Measurements from ENCODE around the gene ARHGAP28. TPM values are rescaled to one million over a fixed set of nuclear protein-coding genes. Genes with fewer than 3 reads are reported as not detected.

Gene ARHGAP28
- total RNA-seq, 2 donors from 2014 or later, result 110 to 133 TPM

DNA sequence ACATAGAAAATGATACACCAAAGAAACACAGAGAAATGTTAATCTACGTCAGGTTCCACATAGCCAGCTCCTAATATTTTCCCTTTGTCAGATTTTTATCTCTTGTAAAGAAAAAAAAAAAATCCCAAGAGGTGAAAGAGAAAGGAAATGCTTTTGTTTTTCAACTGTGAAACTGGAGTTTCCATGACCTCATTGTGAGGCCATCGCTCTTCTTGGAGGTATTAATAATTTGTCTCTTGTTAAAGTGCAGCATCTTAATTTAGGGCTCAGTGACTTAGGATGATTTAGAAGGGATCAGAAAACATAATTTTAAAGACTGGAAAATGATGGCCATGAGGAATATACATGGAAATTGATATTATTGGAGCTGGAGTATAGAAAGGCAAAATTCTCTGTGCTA is 21.7 kb downstream of the ARHGAP28 start:
- Mint-ChIP-seq H3K4me1 (peaks cover 25% of the 10 kb centered on the region), H3K27me3 (ENCODE audit: insufficient read depth) (no peaks in the 10 kb centered on the region), H3K4me3 (no peak overlapping the region), H3K36me3 (ENCODE audit: low read depth) (peaks cover 50% of the 10 kb centered on the region), H3K9me3 (peaks cover 16% of the 10 kb centered on the region), H3K27ac (peak overlapping the region; percentile 91)
- H3K9ac ChIP-seq (ENCODE audit: extremely low read depth, low read length, poor library complexity, severe bottlenecking), result no peak overlapping the region
- TF ChIP-seq, protein P1, sequence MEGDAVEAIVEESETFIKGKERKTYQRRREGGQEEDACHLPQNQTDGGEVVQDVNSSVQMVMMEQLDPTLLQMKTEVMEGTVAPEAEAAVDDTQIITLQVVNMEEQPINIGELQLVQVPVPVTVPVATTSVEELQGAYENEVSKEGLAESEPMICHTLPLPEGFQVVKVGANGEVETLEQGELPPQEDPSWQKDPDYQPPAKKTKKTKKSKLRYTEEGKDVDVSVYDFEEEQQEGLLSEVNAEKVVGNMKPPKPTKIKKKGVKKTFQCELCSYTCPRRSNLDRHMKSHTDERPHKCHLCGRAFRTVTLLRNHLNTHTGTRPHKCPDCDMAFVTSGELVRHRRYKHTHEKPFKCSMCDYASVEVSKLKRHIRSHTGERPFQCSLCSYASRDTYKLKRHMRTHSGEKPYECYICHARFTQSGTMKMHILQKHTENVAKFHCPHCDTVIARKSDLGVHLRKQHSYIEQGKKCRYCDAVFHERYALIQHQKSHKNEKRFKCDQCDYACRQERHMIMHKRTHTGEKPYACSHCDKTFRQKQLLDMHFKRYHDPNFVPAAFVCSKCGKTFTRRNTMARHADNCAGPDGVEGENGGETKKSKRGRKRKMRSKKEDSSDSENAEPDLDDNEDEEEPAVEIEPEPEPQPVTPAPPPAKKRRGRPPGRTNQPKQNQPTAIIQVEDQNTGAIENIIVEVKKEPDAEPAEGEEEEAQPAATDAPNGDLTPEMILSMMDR (conservative IDR thresholded peaks at IDR 0.05), result no peak
- peak overlapping the region; percentile 98 for H3K27ac ChIP-seq (ENCODE audit: low read depth, low read length)
- WGBS, 2 experiments (ENCODE audit: insufficient coverage in 1 of 2, insufficient read length in 1 of 2), result 63 to 93% methylated on average over 1 to 2 of the region's 2 CpGs
- H3K27me3 ChIP-seq (ENCODE audit: control insufficient read depth, insufficient read depth, low read length, poor library complexity, severe bottlenecking), result no peaks in the 10 kb centered on the region
- no peak overlapping the region for H3K4me3 ChIP-seq (ENCODE audit: low read length)
- peaks cover 11% of the 10 kb centered on the region for H3K4me1 ChIP-seq (ENCODE audit: control insufficient read depth, insufficient read depth, low read length)
- H3K9me3 ChIP-seq (ENCODE audit: control insufficient read depth, low read length), result peaks cover 27% of the 10 kb centered on the region
- peaks cover 34% of the 10 kb centered on the region for H3K36me3 ChIP-seq (ENCODE audit: control insufficient read depth, insufficient read depth, low read length)
- no peak for DNase-seq

DNA sequence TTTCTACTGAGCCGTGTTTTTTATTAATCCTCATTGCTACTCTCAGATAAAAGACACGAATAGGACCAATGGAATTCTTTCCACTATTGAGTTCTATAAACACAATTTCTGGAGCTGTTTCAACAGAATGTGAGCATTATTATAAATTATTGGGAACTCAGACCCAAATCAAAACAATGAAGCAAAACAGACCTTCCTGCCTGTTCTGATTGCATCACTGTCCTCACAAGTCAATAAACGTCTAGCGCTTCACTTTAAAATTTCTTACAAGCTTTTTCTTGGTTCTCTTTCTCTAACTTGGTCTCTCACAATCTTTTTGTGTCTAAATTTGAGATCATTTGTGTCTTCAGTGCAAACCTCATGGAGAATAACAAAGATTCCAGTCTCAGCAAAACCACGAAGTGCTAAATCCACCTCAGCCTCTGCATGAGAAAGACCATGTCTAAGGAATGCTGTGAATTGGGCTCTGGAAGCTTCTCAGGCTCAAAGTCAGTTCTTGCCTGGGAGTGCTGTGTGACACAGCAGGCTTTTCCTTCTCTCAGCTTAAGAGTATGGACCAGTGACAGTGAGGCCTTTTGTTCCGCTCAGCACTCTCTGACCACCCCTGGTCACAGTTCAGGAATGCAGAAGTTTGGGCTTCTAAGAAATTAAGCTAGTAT is 22.8 kb downstream of the ARHGAP28 start:
- peak overlapping the region; percentile 97 for H3K27ac Mint-ChIP-seq
- H3K4me3 ChIP-seq (ENCODE audit: low read length), result peak overlapping the region; percentile 47
- H3K9ac ChIP-seq (ENCODE audit: extremely low read depth, low read length, poor library complexity, severe bottlenecking), result peak overlapping the region; percentile 62
- peaks cover 32% of the 10 kb centered on the region for H3K4me1 Mint-ChIP-seq
- peak overlapping the region; percentile 0 for H3K4me3 Mint-ChIP-seq
- DNase-seq, result peak; percentile 92
- TF ChIP-seq, protein P1 (conservative IDR thresholded peaks at IDR 0.05), result no peak
- peaks cover 17% of the 10 kb centered on the region for H3K4me1 ChIP-seq (ENCODE audit: control insufficient read depth, insufficient read depth, low read length)
- peaks cover 29% of the 10 kb centered on the region for H3K36me3 ChIP-seq (ENCODE audit: control insufficient read depth, insufficient read depth, low read length)
- peaks cover 48% of the 10 kb centered on the region for H3K36me3 Mint-ChIP-seq (ENCODE audit: low read depth)
- H3K9me3 ChIP-seq (ENCODE audit: control insufficient read depth, low read length), result peaks cover 27% of the 10 kb centered on the region
- peak overlapping the region; percentile 98 for H3K27ac ChIP-seq (ENCODE audit: low read depth, low read length)
- H3K27me3 ChIP-seq (ENCODE audit: control insufficient read depth, insufficient read depth, low read length, poor library complexity, severe bottlenecking), result no peaks in the 10 kb centered on the region
- H3K9me3 Mint-ChIP-seq, result peaks cover 16% of the 10 kb centered on the region
- H3K27me3 Mint-ChIP-seq (ENCODE audit: insufficient read depth), result no peaks in the 10 kb centered on the region
- 9 to 36% methylated on average over 4 to 6 of the region's 6 CpGs for WGBS, 2 experiments (ENCODE audit: insufficient coverage in 1 of 2, insufficient read length in 1 of 2)

DNA sequence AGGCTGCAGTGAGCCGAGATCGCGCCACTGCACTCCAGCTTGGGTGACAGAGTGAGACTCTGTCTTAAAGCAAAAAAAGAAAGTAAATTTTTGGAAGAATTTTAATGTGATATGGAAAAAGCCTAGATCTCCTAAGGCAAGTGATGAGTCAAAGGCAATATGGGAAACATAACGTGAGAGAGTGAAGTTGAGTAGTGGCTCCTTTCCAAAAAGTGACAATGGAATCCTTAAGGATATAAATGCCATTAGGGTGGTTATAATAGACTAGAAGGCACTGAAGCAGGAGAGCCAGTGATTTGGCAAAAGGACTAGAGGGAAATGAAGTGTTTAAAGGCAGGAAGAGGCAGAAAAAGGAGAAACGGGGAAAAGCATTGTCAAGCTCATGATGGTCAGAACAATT is 25.6 kb downstream of the ARHGAP28 start:
- H3K27ac Mint-ChIP-seq, result no peak overlapping the region

More for the DNA sequence above, 25.6 kb downstream of the ARHGAP28 start:
- Mint-ChIP-seq H3K9me3 (peaks cover 12% of the 10 kb centered on the region), H3K36me3 (ENCODE audit: low read depth) (peaks cover 28% of the 10 kb centered on the region), H3K27me3 (ENCODE audit: insufficient read depth) (no peaks in the 10 kb centered on the region), H3K4me3 (no peak overlapping the region), H3K4me1 (peaks cover 47% of the 10 kb centered on the region)
- H3K36me3 ChIP-seq (ENCODE audit: control insufficient read depth, insufficient read depth, low read length), result peaks cover 7% of the 10 kb centered on the region
- no peak overlapping the region for H3K9ac ChIP-seq (ENCODE audit: extremely low read depth, low read length, poor library complexity, severe bottlenecking)
- H3K27ac ChIP-seq (ENCODE audit: low read depth, low read length), result no peak overlapping the region
- no peaks in the 10 kb centered on the region for H3K27me3 ChIP-seq (ENCODE audit: control insufficient read depth, insufficient read depth, low read length, poor library complexity, severe bottlenecking)
- TF ChIP-seq, protein P1 (conservative IDR thresholded peaks at IDR 0.05), result no peak
- H3K4me3 ChIP-seq (ENCODE audit: low read length), result no peak overlapping the region
- no peak for DNase-seq
- 99 to 100% methylated on average over 3 to 5 of the region's 5 CpGs for WGBS, 2 experiments (ENCODE audit: insufficient coverage in 1 of 2, insufficient read length in 1 of 2)
- H3K9me3 ChIP-seq (ENCODE audit: control insufficient read depth, low read length), result peaks cover 9% of the 10 kb centered on the region
- H3K4me1 ChIP-seq (ENCODE audit: control insufficient read depth, insufficient read depth, low read length), result peaks cover 26% of the 10 kb centered on the region
